NK-92 treated with Interleukin-12 subunit alpha and Interleukin-12 subunit beta, amount 100 ng/mL, for 24 hours (cell line): ENCODE data around the gene TTL.
A peak's percentile ranks its signal among the peaks of the same experiment; 100 is the strongest.
"Not testable (repeated sequence)": the region's sequence is repeated elsewhere in the genome, so short reads cannot be mapped to it uniquely, and the experiment has no call there.

Source experiments
- DNase-seq: peaks from one replicate; lab custom pipeline; 2025; lab: John Stamatoyannopoulos, UW

The TTL gene

GRCh38 chr2:112520234-112520783, 38.4 kb downstream of the TTL start:
- no peak for DNase-seq

- no peak for DNase-seq
Measured at GRCh38 chr2:112523291-112523777, 41.4 kb downstream of the TTL start.

DNA sequence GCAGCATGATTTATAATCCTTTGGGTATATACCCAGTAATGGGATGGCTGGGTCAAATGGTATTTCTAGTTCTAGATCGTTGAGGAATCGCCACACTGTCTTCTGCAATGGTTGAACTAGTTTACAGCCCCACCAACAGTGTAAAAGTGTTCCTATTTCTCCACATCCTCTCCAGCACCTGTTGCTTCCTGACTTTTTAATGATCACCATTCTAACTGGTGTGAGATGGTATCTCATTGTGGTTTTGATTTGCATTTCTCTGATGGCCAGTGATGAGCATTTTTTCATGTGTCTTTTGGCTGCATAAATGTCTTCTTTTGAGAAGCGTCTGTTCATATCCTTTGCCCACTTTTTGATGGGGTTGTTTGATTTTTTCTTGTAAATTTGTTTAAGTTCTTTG, 42.3 kb downstream of the TTL start:
- DNase-seq, result not testable (repeated sequence)

GRCh38 chr2:112528541-112528940, 46.6 kb downstream of the TTL start:
- no peak for DNase-seq

DNA sequence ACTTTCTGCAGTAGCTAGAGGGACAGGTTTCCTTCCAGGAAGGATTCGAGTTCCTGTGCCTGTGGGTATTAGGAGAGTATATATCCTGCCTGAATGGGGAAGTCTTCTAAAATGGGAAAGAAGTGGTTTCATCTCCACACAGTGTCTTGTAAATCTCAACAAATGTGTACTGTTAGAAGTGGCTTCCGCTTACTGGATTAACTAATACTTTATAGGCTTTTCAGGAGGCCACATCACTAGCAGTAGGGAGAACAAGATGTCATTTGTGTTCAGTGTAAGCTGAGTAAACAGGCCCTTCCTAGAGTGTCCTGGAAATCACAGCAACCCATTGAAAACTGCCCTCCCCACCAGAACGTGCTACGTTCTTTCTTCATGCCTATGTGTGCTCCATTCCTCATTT, 47.8 kb downstream of the TTL start:
- no peak for DNase-seq

GRCh38 chr2:112530728-112531127, 48.8 kb downstream of the TTL start:
- DNase-seq, result no peak

- no peak for DNase-seq
Measured at GRCh38 chr2:112534826-112535225, 52.9 kb downstream of the TTL start.

DNA sequence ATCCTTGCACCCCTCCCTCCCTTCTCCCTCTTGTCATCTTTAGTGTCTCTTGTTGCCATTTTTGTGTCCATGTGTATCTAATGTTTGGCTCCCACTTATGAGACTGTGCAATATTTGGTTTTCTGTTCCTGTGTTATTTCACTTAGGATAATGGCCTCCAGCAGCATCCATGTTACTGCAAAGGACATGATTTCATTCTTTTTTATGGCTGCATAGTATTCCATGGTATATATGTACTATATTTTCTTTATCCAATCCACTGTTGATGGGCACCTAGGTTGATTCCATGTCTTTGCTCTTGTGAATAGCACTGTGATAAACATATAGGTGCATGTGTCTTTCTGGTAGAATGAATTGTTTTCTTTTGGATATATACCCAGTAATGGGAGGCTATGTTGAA, 54.7 kb downstream of the TTL start:
- DNase-seq, result not testable (repeated sequence)

GRCh38 chr2:112539306-112539705, 57.4 kb downstream of the TTL start:
- no peak for DNase-seq

- no peak for DNase-seq
Measured at GRCh38 chr2:112540906-112541305, 59.0 kb downstream of the TTL start.

- DNase-seq, result peak; percentile 79
Measured at GRCh38 chr2:112541315-112542122, 59.6 kb downstream of the TTL start.

GRCh38 chr2:112542123-112542983, 60.4 kb downstream of the TTL start, which contains the start of gene POLR1B:
TSS of gene POLR1B (plus strand) at chr2:112542465. CDS start at chr2:112542495, 30 bp downstream.
- peak; percentile 86 for DNase-seq

- peak; percentile 7 for DNase-seq
Measured at GRCh38 chr2:112542984-112543661, 61.2 kb downstream of the TTL start.

DNA sequence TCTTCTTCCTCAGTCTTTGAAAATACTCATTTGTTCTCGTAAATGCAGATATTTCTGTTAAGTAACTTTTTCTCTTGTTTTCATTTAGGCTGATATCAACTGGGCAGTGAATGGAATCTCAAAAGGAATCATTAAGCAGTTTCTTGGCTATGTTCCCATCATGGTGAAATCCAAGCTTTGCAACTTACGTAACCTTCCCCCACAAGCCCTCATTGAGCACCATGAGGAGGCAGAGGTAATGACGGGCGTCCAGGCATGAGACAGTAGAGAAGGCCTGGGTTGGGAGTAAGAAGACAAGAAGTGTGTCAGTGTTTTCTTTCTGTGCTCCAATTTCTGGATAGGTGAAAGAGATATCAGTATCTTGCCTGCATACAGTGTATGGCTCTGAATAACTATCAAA, 65.4 kb downstream of the TTL start:
- no peak for DNase-seq

- no peak for DNase-seq
Measured at GRCh38 chr2:112548980-112549379, 67.0 kb downstream of the TTL start.

GRCh38 chr2:112566104-112566503, 84.1 kb downstream of the TTL start:
- no peak for DNase-seq

DNA sequence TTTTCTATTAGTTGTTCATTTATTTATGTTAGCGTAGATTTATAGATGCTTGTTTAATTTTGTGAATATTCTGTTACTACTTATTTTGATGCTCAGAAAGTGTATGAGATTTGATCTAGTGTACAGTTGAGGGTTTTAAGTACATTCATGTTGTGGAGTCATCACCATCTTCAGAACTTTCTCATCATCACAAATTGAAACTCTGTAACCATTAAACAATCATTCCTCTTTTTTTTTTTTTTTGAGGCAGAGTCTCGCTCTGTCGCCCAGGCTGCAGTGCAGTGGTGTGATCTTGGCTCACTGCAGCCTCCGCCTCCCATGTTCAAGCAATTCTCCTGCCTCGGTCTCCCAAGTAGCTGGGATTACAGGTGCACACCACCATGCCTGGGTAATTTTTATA, 84.6 kb downstream of the TTL start:
- DNase-seq, result not testable (repeated sequence)

DNA sequence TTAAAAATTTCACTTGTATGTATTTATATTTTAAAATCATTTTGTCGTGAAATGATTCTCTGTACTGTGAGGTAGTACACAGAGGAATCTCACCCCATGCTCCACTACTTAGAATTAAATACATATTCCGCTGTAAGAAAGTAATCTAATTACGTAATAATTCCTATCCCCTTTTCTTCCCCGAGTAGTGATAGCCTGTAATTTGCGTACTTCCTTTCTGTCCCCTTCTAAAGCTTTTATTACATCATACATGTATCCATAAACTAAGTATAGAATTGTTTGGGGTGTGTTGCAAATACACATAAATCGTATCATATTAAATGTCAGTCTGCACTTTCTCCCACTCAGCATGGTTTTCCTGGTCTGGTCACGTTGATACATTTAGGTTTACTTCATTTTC, 90.0 kb downstream of the TTL start:
- no peak for DNase-seq

DNA sequence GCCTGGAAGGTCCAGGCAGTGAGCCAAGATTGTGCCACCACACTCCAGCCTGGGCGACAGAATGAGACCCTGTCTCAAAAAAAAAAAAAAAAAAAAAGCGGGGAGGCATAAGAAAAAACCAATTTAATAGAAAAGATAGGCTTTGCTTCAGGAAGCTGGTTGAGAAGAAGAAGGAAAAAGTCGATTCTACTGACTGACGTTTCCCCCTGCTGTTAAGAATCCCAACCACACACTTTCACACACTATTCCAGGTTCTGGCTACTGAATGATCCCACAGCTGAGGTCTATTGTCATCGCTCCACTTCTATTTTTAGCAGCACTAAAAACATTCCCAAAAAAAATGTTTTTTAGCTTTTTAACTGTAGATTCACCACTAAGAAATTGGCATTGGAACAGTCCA, 95.8 kb downstream of the TTL start:
- DNase-seq, result no peak

DNA sequence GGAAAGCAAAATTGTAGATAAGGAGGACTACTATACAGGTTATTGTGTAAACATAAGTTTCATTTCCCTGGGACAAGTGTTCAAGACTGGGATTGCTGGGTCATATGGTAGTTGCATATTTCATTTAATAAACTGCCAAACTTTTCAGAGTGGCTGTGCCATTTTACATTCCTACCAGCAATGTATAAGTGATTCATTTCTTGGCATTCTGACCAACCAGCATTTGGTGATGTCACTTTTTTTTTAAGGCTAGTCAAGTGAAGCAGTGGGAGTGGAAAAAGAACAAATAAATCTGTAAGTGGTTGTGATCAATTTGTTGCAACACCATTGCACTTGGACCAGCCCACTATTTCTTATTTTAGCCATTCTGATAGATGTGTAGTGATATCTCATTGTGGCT, 97.3 kb downstream of the TTL start:
- no peak for DNase-seq

GRCh38 chr2:112580084-112580483, 98.1 kb downstream of the TTL start:
- DNase-seq, result no peak

DNA sequence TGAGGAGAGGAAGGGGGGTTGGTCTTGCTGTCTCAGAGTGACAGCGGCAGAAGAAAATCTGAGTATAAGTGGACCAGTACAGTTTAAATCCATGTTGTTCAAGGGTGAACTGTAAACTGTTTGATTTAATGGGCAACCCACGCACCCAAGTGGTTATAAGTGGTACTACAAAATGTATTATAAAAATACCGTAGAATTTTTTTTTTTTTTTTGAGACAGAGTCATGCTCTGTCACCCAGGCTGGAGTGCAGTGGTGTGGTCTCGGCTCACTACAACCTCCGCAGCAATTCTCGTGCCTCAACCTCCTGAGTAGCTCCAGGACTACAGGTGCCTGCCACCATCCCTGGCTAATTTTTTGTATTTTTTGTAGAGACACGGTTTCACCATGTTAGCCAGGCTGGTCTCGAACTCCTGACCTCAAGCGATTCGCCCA, 100.4 kb downstream of the TTL start:
- no peak for DNase-seq
